Prostate gland (tissue), 2 donors: ENCODE measurements around the gene GOLGA7B. TPM values are rescaled to one million over a fixed set of nuclear protein-coding genes. Genes with fewer than 3 reads are reported as not detected.

ENCODE experiments used
- DNase-seq: peaks from one replicate; pipeline ENCODE4 v3.0.0-alpha.2; 2019; ENCODE audit warnings: low spot score
- H3K27ac ChIP-seq, 2 donors: fragments of 200-600 bp; sonication (generic); 2 replicates each; pipeline ENCODE4 v1.5.1; 2017 to 2019
- H3K27me3 ChIP-seq: fragments of 200-600 bp; sonication (generic); replicated peaks from 2 replicates; pipeline ENCODE4 v1.5.1; 2019; ENCODE audit not compliant: insufficient read depth
- H3K36me3 ChIP-seq, 2 donors: fragments of 200-600 bp; sonication (generic); 1 replicate in 1 of 2; 2 replicates in 1 of 2; pipeline versions ENCODE4 v1.5.1 to v1.8.1; 2017 to 2019
- H3K4me1 ChIP-seq: fragments of 200-600 bp; sonication (generic); replicated peaks from 2 replicates; pipeline ENCODE4 v1.5.1; 2019
- H3K4me3 ChIP-seq, 2 donors: fragments of 200-600 bp; sonication (generic); 2 replicates each; pipeline ENCODE4 v1.5.1; 2017 to 2019
- H3K9me3 ChIP-seq: fragments of 200-600 bp; sonication (generic); 2 replicates; pipeline ENCODE4 v1.5.1; 2017
- POLR2A ChIP-seq: fragments of 450-650 bp; IDR thresholded peaks from one replicate; pipeline ENCODE4 v1.6.1; 2016; ENCODE audit warnings: antibody characterized with exemption, mild to moderate bottlenecking
- POLR2AphosphoS5 ChIP-seq: sonication (generic); formaldehyde crosslinking; IDR thresholded peaks from one replicate; pipeline ENCODE4 v1.6.1; 2017; ENCODE audit warnings: antibody characterized with exemption
- WGBS: methylation state at CpG from one replicate; pipeline ENCODE4 v1.1.5; 2018; 5-methylcytosine and 5-hydroxymethylcytosine counted together
- intact Hi-C: fragments of 100-400 bp; cut with DNase I; formaldehyde crosslinking; loops from one replicate; pipeline ENCODE4 v1.14.2; 2022
- total RNA-seq, 2 donors: library from RNA; depleted of rRNA; stranded (reverse); fragments of >200 nt; gene quantifications; one replicate each; pipeline ENCODE4 v1.1.0, GENCODE V29; 2016
- TF ChIP-seq, protein P1 (sequence below), 4 experiments: fragments of 200-600 bp in 2 of 4; fragments of 450-650 bp in 2 of 4; sonication (generic) in 2 of 4; IDR thresholded peaks; 1 replicate in 3 of 4; 2 replicates in 1 of 4; pipeline ENCODE4 v1.5.1; 2016 to 2019; ENCODE audit warnings: antibody characterized with exemption in 4 of 4, mild to moderate bottlenecking in 2 of 4, moderate library complexity in 2 of 4

Gene GOLGA7B
- total RNA-seq, 2 donors from 2014 or later = 0.23 TPM

DNA sequence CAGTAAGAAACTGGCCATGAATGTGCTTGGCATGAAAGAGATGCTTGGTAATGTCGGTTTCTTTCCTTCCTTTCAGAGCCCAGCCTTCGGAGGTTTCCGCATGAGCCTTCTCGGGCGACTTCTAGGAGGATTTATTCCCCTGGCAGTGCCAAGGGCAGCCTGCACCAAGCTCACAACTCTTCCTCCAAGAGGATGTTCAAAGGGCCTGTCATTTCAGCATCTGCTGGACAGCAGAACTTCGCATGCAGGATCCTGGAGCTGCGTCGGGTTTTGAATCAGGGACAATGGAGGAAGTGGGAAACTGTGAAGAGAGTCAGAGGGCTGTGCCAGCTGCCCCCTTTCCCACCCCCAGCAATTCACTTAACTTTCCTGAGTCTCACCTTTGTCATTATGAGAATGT, 21.3 kb downstream of the GOLGA7B start:
- Histone ChIP-seq H3K36me3 (no peaks in the 10 kb centered on the region), H3K27ac (no peak overlapping the region), H3K27me3 (no peaks in the 10 kb centered on the region), H3K4me1 (peaks cover 3% of the 10 kb centered on the region), H3K9me3 (no peaks in the 10 kb centered on the region), H3K4me3 (no peak overlapping the region)
- no peak for DNase-seq
- intact Hi-C loops = no loop called here
- 84% methylated on average over 8 of the region's 8 CpGs for WGBS
- TF ChIP-seq POLR2A (no peak), POLR2AphosphoS5 (no peak)
- TF ChIP-seq, protein P1, sequence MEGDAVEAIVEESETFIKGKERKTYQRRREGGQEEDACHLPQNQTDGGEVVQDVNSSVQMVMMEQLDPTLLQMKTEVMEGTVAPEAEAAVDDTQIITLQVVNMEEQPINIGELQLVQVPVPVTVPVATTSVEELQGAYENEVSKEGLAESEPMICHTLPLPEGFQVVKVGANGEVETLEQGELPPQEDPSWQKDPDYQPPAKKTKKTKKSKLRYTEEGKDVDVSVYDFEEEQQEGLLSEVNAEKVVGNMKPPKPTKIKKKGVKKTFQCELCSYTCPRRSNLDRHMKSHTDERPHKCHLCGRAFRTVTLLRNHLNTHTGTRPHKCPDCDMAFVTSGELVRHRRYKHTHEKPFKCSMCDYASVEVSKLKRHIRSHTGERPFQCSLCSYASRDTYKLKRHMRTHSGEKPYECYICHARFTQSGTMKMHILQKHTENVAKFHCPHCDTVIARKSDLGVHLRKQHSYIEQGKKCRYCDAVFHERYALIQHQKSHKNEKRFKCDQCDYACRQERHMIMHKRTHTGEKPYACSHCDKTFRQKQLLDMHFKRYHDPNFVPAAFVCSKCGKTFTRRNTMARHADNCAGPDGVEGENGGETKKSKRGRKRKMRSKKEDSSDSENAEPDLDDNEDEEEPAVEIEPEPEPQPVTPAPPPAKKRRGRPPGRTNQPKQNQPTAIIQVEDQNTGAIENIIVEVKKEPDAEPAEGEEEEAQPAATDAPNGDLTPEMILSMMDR (IDR thresholded peaks at IDR 0.05) = no peak

DNA sequence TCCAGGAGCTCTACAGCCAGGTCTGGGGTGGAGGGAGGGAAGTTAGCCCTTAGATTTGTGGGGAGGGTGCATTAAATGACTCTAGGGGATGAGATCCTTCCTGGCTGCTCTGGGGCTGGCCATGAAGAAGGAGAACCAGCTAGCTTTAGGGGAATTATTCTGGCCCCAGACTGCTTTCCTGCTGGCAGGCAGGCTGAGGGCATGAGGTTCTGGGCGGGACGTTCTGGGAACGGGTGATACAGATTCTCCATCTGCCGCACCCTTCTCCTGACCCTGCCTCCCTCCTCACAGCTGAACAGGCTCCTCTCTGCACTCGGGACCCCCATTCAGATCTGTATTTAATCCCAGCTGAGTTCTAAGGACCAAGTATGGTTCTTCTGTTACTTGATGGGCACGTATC, 23.9 kb downstream of the GOLGA7B start:
- no peak for DNase-seq
- peaks cover 2% of the 10 kb centered on the region for H3K27me3 ChIP-seq
- TF ChIP-seq POLR2AphosphoS5 (no peak), POLR2A (no peak)
- TF ChIP-seq, protein P1 (IDR thresholded peaks at IDR 0.05) = no peak
- intact Hi-C loops = no loop called here
- H3K9me3 ChIP-seq = no peaks in the 10 kb centered on the region
- H3K27ac ChIP-seq = no peak overlapping the region
- H3K4me3 ChIP-seq = no peak overlapping the region
- no peaks in the 10 kb centered on the region for H3K36me3 ChIP-seq
- WGBS = 60% methylated on average over 6 of the region's 6 CpGs
- H3K4me1 ChIP-seq = peaks cover 3% of the 10 kb centered on the region

DNA sequence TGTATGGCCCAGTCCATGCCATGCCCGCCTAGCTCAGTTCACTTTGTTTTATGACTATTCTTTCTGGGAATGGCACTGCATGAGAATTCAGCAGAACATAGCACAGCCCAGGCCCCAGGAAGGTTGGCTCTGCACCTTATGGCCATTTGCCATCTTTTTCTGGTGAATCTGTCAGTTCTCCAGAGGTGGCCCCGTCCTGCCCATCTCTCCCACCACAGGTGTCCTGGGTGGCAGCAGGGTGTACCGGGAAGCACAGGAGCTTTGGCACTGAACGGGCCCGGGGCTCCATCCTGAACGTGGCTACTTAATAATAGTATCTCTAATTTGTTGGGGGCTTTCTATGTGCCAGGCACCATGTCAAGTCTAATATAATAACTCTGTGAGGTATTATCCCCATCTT, 24.7 kb downstream of the GOLGA7B start:
- Histone ChIP-seq H3K36me3 (no peaks in the 10 kb centered on the region), H3K27me3 (peaks cover 2% of the 10 kb centered on the region), H3K4me3 (no peak overlapping the region), H3K27ac (no peak overlapping the region), H3K9me3 (no peaks in the 10 kb centered on the region), H3K4me1 (no peaks in the 10 kb centered on the region)
- TF ChIP-seq POLR2AphosphoS5 = no peak
- TF ChIP-seq, protein P1 (IDR thresholded peaks at IDR 0.05) = no peak
- TF ChIP-seq POLR2A = no peak
- intact Hi-C loops = no loop called here
- WGBS = 77% methylated on average over 6 of the region's 6 CpGs
- no peak for DNase-seq

DNA sequence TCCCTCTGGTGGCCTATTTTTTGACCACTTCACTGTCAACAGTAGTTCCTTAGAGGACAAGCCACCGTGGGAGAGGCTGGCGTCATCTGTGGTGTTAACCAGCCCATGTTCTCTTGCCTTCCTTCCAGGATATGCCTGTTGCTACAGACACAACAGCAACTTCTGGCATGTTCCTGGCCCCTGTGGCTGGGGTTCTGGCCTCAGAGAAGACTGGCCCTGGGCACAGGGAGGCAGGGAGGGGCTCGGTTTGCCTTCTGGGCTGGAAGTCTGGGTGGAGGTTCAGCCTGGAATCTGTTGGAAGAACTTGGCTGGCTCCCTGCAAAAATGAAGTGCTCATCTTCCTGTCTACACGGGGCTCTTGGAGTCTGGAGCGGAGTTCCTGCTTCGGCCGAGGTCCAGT, 25.7 kb downstream of the GOLGA7B start:
- TF ChIP-seq POLR2AphosphoS5 (no peak), POLR2A (no peak)
- TF ChIP-seq, protein P1 (IDR thresholded peaks at IDR 0.05) = no peak
- Histone ChIP-seq H3K27me3 (peaks cover 2% of the 10 kb centered on the region), H3K9me3 (no peaks in the 10 kb centered on the region)

DNA sequence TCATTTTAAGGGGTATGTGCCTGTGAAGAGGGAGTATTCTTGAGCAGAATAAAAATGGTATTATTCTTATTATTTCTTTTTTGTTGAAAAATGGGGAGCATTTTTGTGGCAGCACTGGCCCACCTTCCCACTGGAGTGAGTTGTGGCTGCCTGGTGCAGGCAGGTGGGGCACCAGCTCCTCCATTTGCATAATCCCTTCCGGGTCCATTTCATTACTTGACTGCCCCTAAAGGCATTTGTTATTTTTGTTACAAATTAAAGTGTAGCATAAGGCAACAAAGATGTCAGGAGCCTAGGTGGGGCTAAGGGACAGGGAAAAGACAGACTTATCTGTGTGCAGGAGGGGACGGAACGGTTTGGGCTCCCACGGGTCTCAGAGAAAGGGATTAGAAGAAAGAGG, 26.8 kb downstream of the GOLGA7B start:
- no peaks in the 10 kb centered on the region for H3K9me3 ChIP-seq
- TF ChIP-seq, protein P1 (IDR thresholded peaks at IDR 0.05) = no peak
- TF ChIP-seq POLR2AphosphoS5 (no peak), POLR2A (no peak)
- H3K27ac ChIP-seq = no peak overlapping the region
- no peaks in the 10 kb centered on the region for H3K36me3 ChIP-seq
- H3K27me3 ChIP-seq = peaks cover 2% of the 10 kb centered on the region
- WGBS = 46% methylated on average over 4 of the region's 4 CpGs
- H3K4me1 ChIP-seq = no peaks in the 10 kb centered on the region
- DNase-seq = no peak
- H3K4me3 ChIP-seq = no peak overlapping the region
- intact Hi-C loops = no loop called here

More for the DNA sequence above, 25.7 kb downstream of the GOLGA7B start:
- Histone ChIP-seq H3K4me3 (no peak overlapping the region), H3K36me3 (no peaks in the 10 kb centered on the region), H3K27ac (no peak overlapping the region), H3K4me1 (no peaks in the 10 kb centered on the region)
- intact Hi-C loops = no loop called here
- no peak for DNase-seq
- 74% methylated on average over 7 of the region's 7 CpGs for WGBS
